ENCODE results near the gene PGRMC2.

Gene PGRMC2

DNA sequence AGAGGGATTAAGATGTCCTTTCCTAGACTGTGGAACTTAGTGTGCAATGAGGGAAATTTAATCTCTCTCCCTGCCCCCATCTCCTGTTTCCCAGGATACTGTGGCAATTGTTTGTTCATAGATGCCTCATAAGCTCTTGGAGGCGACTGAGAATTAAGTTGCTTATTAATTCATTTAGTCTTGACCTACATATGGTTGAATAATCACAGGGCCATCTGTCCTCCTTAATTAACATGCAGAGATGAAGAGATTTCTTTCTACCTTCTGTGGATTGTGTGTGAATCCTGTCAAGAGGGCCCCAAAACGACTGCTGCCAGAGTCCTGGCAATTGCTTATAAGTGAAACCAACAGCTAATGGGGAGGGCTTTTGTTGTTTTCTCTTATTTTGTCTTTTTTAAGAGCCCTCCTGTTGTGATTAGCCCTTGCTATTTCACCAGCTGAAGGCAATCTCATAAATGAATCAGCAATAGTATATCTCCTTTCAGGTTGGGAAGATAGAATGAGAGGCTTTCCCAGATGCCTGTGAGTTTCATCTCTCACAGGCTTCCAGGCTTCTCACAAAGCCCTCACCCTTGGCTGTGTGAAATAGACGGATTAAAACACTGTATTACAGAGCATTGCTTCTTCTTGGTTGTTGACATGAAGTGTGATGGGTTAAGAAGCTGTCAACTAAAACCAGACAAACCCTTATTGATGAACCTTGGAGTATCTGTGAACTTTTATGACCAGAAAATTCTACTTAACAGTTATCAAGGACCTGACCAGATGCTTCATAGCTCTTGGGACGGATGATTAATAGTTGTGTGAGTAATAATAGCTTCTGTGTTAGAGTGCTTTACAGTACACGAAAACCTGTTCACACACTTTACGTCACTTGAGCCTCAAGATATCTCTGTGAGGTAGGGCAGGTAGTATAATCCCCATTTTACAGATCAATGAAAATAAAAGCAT lies 58.5 kb downstream of the PGRMC2 start:
- no peak for TF ChIP-seq YY1 (IDR thresholded peaks at IDR 0.05; ENCODE audit: low read depth)
- TF ChIP-seq, protein P1, sequence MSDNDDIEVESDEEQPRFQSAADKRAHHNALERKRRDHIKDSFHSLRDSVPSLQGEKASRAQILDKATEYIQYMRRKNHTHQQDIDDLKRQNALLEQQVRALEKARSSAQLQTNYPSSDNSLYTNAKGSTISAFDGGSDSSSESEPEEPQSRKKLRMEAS (IDR thresholded peaks at IDR 0.05): no peak
- TF ChIP-seq EP300 (IDR thresholded peaks at IDR 0.05; ENCODE audit: borderline replicate concordance): peak; percentile 8; the same call in 1 of the 2 replicates

DNA sequence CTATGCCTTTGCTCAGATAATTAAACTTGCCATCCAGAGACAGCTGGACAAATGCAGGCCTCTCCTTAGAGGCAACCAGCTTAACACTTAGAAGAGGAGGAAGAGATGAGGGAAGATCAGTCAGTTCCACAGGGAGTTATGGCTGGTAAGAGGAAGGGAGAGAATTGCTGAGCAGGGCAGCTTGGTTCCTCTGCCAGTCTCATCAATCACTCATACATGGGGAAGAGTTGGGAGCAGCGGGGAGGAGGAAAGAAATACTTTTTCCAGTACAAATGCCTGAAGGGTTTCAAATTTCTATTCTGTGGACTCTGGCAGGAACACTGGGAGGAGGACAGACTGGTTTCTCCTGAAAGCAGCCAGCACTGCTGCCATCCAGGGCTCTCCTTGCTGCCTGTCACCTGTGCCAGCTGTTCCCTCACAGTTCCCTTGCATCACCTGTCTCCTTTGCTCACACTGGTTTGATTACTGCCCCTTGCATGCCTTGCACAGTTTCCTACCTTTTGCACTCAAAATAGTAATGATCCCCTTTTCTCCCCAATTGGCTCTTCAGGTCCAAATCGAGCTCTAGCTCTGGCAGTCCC lies 59.5 kb downstream of the PGRMC2 start:
- TF ChIP-seq TCF12 (IDR thresholded peaks at IDR 0.05; ENCODE audit: low read depth) (peak; percentile 88), TEAD4 (IDR thresholded peaks at IDR 0.05) (peak; percentile 66), NFIC (IDR thresholded peaks at IDR 0.05) (peak; percentile 72), RAD21 (IDR thresholded peaks at IDR 0.05; ENCODE audit: low read depth) (peak; percentile 15; the same call in 1 of the 2 replicates), EP300 (IDR thresholded peaks at IDR 0.05; ENCODE audit: borderline replicate concordance) (peak; percentile 64), YY1 (IDR thresholded peaks at IDR 0.05; ENCODE audit: low read depth) (peak; percentile 43; the same call in 1 of the 2 replicates), CEBPB (IDR thresholded peaks at IDR 0.05) (peak; percentile 74)
- TF ChIP-seq, protein P2, sequence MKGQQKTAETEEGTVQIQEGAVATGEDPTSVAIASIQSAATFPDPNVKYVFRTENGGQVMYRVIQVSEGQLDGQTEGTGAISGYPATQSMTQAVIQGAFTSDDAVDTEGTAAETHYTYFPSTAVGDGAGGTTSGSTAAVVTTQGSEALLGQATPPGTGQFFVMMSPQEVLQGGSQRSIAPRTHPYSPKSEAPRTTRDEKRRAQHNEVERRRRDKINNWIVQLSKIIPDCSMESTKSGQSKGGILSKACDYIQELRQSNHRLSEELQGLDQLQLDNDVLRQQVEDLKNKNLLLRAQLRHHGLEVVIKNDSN (IDR thresholded peaks at IDR 0.05): no peak
- TF ChIP-seq, protein P1 (IDR thresholded peaks at IDR 0.05): no peak; the same call in 1 of the 2 replicates

DNA sequence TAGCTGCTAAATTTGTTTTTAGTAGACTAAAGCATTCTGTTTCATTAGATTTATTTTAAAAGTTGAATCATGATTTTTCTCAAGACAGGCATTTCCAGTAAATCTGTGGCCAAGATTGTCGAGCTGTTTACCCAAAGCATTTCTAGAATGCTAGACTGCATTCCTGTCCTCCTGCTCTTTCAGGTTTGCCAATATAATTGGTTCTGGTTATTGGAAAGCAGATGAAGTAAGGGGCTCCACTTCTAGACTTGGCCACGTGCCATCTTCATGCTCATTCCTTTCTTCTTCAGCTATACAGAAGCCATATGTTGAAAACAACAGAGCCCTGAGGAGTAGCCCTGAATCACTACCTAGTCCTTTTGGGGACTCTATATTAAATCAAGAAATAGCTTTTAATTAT lies 62.5 kb downstream of the PGRMC2 start:
- TF ChIP-seq TCF12 (IDR thresholded peaks at IDR 0.05; ENCODE audit: low read depth) (no peak), FOXM1 (IDR thresholded peaks at IDR 0.05; ENCODE audit: borderline replicate concordance, low read depth) (no peak), ZBTB7A (IDR thresholded peaks at IDR 0.05; ENCODE audit: low read depth) (no peak), RAD21 (IDR thresholded peaks at IDR 0.05; ENCODE audit: low read depth) (no peak), CEBPB (IDR thresholded peaks at IDR 0.05) (no peak), CREB1 (IDR thresholded peaks at IDR 0.05; ENCODE audit: low read depth) (no peak), NFIC (IDR thresholded peaks at IDR 0.05) (peak; percentile 77), TEAD4 (IDR thresholded peaks at IDR 0.05) (peak; percentile 80), YY1 (IDR thresholded peaks at IDR 0.05; ENCODE audit: low read depth) (no peak)
- TF ChIP-seq, protein P2 (IDR thresholded peaks at IDR 0.05): no peak

DNA sequence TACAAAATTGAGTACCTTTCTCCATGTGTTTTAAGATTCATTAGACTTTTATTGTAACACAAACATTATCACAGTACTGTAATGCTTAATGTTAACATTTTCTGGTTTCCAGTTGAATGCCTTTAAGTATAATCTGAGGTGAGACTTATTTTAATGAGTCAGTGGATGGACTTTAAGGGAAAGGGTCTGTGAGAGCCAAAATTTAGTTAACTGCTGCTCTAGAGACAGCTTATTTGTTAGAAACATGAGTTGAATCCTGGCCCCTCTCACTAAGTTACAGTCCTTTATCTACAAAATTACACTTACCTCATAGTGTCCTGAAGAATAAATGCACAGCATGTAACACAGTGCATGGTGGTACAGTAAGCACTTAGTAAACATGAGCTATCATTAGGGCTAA lies 66.0 kb downstream of the PGRMC2 start:
- no peak for TF ChIP-seq TCF12 (IDR thresholded peaks at IDR 0.05; ENCODE audit: low read depth)
- TF ChIP-seq EGR1 (IDR thresholded peaks at IDR 0.05): no peak
- TF ChIP-seq NFIC (IDR thresholded peaks at IDR 0.05): no peak

DNA sequence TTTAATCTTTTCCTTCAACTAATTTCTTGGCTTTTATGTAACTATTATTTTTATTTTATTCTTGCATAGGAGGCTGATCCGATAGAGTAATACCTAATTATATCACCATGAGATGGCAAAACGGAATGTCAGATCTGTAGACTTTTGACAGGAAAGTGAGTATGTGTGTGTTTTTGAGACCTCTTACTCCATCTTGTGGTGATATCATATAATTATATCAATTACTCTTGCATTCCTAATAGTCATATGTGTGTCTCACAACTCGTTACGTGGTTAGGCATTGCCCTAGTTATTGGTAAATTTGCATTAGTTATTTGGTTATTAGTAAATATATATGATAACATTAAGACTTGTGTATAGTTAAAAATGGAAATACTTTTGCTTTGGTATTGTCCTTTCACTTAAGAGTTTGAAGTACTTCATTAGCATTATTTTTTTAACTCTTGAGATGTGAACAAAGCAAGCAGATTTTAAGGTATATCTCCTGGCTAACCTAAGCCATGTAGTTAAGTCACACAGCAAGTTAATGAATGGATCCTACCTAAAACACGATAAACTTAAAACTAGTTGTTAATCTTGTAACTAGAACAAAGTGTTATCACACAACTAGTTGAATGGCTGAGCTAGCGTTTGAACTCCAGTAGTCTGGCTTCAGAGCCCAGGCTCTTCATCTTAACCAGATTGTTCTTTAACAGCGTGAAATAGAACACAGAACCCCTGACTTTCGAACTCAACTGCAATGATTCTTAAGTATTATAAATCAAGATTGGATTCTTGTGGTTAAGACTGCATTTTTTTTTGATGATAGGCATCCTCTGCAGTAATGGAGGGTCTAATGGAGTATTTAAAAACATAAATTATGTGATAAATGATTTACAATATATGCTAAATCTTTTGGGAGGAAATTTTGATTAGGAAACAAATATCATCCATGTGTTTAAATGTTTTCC lies 67.1 kb downstream of the PGRMC2 start:
- no peak for TF ChIP-seq FOXM1 (IDR thresholded peaks at IDR 0.05; ENCODE audit: borderline replicate concordance, low read depth)
- peak; percentile 48; the same call in 1 of the 2 replicates for TF ChIP-seq RAD21 (IDR thresholded peaks at IDR 0.05; ENCODE audit: low read depth)
